A549 (cell line): ENCODE measurements around the gene RNF175. TPM values are rescaled to one million over a fixed set of nuclear protein-coding genes. Genes with fewer than 3 reads are reported as not detected.

ENCODE experiments used
- ATAC-seq, 2 experiments: fragments of 200-7000 bp in 1 of 2; fragments of >200 bp in 1 of 2; cut with Nextera tagmentation in 1 of 2; cut with Tn5 transposase in 1 of 2; 3 replicates each; pipeline versions ENCODE4 v1.8.0 to v1.9.1; 2018 to 2020; ENCODE audit warnings: mild to moderate bottlenecking in 1 of 2, moderate library complexity in 1 of 2
- CTCF ChIA-PET: fragments of 300-600 bp; sonication (Branson Sonifier 250); formaldehyde crosslinking; extraction: SDS; loops from one replicate; lab custom pipeline; 2021; ENCODE audit warnings: antibody characterized with exemption, inconsistent platforms; lab: Yijun Ruan, JAX
- POLR2A ChIA-PET: fragments of 350-600 bp; formaldehyde crosslinking; extraction: SDS; loops from one replicate; lab custom pipeline; 2021; ENCODE audit warnings: antibody characterized with exemption, inconsistent platforms; lab: Yijun Ruan, JAX
- DNase-seq, 2 experiments: peaks; one replicate each; pipeline versions ENCODE4 v3.0.0 to v3.0.0-alpha.2; 2011 to 2016; ENCODE audit warnings: low read depth in 1 of 2, low spot score in 1 of 2
- FAIRE-seq: peaks from 2 replicates; lab custom pipeline; 2011; peaks lifted over from hg19 to GRCh38; lab: Jason Lieb, UNC
- H3K27ac ChIP-seq, 2 experiments: fragments of >200 bp; sonication (Bioruptor Twin); formaldehyde crosslinking; 3 replicates each; pipeline ENCODE4 v1.5.1; 2016 to 2017
- H3K4me1 ChIP-seq: fragments of >200 bp; sonication (Bioruptor Twin); formaldehyde crosslinking; 3 replicates; pipeline ENCODE4 v1.6.1; 2016
- H3K4me2 ChIP-seq: fragments of >200 bp; sonication (Bioruptor Twin); formaldehyde crosslinking; 3 replicates; pipeline ENCODE4 v1.6.1; 2016
- H3K4me3 ChIP-seq: fragments of >200 bp; sonication (Bioruptor Twin); formaldehyde crosslinking; 3 replicates; pipeline ENCODE4 v1.5.1; 2016
- H3K9me3 ChIP-seq: fragments of >200 bp; sonication (Bioruptor Twin); formaldehyde crosslinking; 3 replicates; pipeline ENCODE4 v1.6.1; 2016
- CBX8 ChIP-seq: fragments of 200-600 bp; sonication (generic); IDR thresholded peaks from 2 replicates; pipeline ENCODE4 v1.6.1; 2016
- CEBPB ChIP-seq, 2 experiments: fragments of >200 bp in 1 of 2; sonication (Bioruptor Twin) in 1 of 2; formaldehyde crosslinking in 1 of 2; IDR thresholded peaks; 2 replicates each; pipeline ENCODE4 v1.6.1; 2012 to 2016
- CHD4 ChIP-seq: fragments of 200-600 bp; sonication (generic); IDR thresholded peaks from 2 replicates; pipeline ENCODE4 v1.6.1; 2016; ENCODE audit warnings: antibody characterized with exemption, mild to moderate bottlenecking, borderline replicate concordance
- EHF ChIP-seq: fragments of 250-450 bp; sonication (Bioruptor Pico); IDR thresholded peaks from 2 replicates; pipeline ENCODE4 v1.5.0; 2020; ENCODE audit warnings: mild to moderate bottlenecking
- EP300 ChIP-seq, 2 experiments: fragments of >200 bp; sonication (Bioruptor Twin); formaldehyde crosslinking; IDR thresholded peaks; 2 replicates in 1 of 2; 3 replicates in 1 of 2; pipeline ENCODE4 v1.6.1; 2016 to 2017
- FOSB ChIP-seq: fragments of 250-450 bp; sonication (Bioruptor Pico); IDR thresholded peaks from 2 replicates; pipeline ENCODE4 v1.5.0; 2020; ENCODE audit warnings: mild to moderate bottlenecking, moderate library complexity
- FOSL2 ChIP-seq, 2 experiments: fragments of 450-650 bp in 1 of 2; fragments of >200 bp in 1 of 2; sonication (Bioruptor Twin) in 1 of 2; formaldehyde crosslinking; IDR thresholded peaks; 2 replicates each; pipeline versions ENCODE4 v1.5.0 to v1.6.1; 2016 to 2020; ENCODE audit warnings: mild to moderate bottlenecking in 1 of 2, moderate library complexity in 1 of 2
- FOXS1 ChIP-seq: fragments of 250-450 bp; sonication (Bioruptor Pico); IDR thresholded peaks from 2 replicates; pipeline ENCODE4 v1.5.0; 2020; ENCODE audit warnings: mild to moderate bottlenecking, moderate library complexity
- GATA3 ChIP-seq: IDR thresholded peaks from 2 replicates; pipeline ENCODE4 v1.6.1; 2012; ENCODE audit warnings: borderline replicate concordance
- HDAC2 ChIP-seq: fragments of 200-600 bp; sonication (generic); IDR thresholded peaks from 2 replicates; pipeline ENCODE4 v1.6.1; 2016
- HOXB13 ChIP-seq: fragments of 250-450 bp; sonication (Bioruptor Pico); IDR thresholded peaks from 2 replicates; pipeline ENCODE4 v1.5.0; 2020; ENCODE audit warnings: low read depth, mild to moderate bottlenecking, moderate library complexity
- JUN ChIP-seq, 2 experiments: fragments of >200 bp; sonication (Bioruptor Twin); formaldehyde crosslinking; IDR thresholded peaks; 2 replicates in 1 of 2; 3 replicates in 1 of 2; pipeline ENCODE4 v1.6.1; 2016 to 2017
- KDM1A ChIP-seq: fragments of 200-600 bp; sonication (generic); IDR thresholded peaks from 2 replicates; pipeline ENCODE4 v1.6.1; 2016; ENCODE audit warnings: low read depth, mild to moderate bottlenecking
- MAFK ChIP-seq: fragments of 450-650 bp; IDR thresholded peaks from 2 replicates; pipeline ENCODE4 v1.6.1; 2014; ENCODE audit not compliant: partially characterized antibody
- MAZ ChIP-seq: fragments of 150-350 bp; IDR thresholded peaks from 2 replicates; pipeline ENCODE4 v1.6.1; 2014; ENCODE audit warnings: antibody characterized with exemption, low read depth, low read length, borderline replicate concordance
- MYC ChIP-seq: IDR thresholded peaks from 2 replicates; pipeline ENCODE4 v1.6.1; 2012; ENCODE audit warnings: mild to moderate bottlenecking, inconsistent platforms, low read length, improper control_type of control experiment, borderline replicate concordance
- NR3C1 ChIP-seq: fragments of >200 bp; sonication (Bioruptor Twin); formaldehyde crosslinking; IDR thresholded peaks from 3 replicates; pipeline ENCODE4 v1.6.1; 2017
- PHF8 ChIP-seq: fragments of 200-600 bp; sonication (generic); IDR thresholded peaks from 2 replicates; pipeline ENCODE4 v1.6.1; 2016; ENCODE audit warnings: low read depth, mild to moderate bottlenecking, antibody characterized with exemption, moderate library complexity, borderline replicate concordance
- RCOR1 ChIP-seq: fragments of 150-350 bp; IDR thresholded peaks from 2 replicates; pipeline ENCODE4 v1.6.1; 2014; ENCODE audit warnings: antibody characterized with exemption, low read length, low read depth
- RNF2 ChIP-seq: fragments of 200-600 bp; sonication (generic); IDR thresholded peaks from 2 replicates; pipeline ENCODE4 v1.6.1; 2016; ENCODE audit warnings: low read depth, mild to moderate bottlenecking, antibody characterized with exemption, moderate library complexity, borderline replicate concordance
- SMC3 ChIP-seq: fragments of >200 bp; sonication (Bioruptor Twin); formaldehyde crosslinking; IDR thresholded peaks from 3 replicates; pipeline ENCODE4 v1.6.1; 2018; ENCODE audit warnings: inconsistent platforms
- ZC3H11A ChIP-seq: fragments of 450-650 bp; IDR thresholded peaks from 2 replicates; pipeline ENCODE4 v1.6.1; 2014; ENCODE audit warnings: antibody characterized with exemption, mild to moderate bottlenecking
- ZFP36 ChIP-seq: fragments of 450-650 bp; IDR thresholded peaks from 2 replicates; pipeline ENCODE4 v1.6.1; 2014; ENCODE audit warnings: borderline replicate concordance; ENCODE audit not compliant: partially characterized antibody
- WGBS: methylation state at CpG from one replicate; pipeline ENCODE4 v1.1.6; 2017; ENCODE audit errors: missing lambda C conversion rate; 5-methylcytosine and 5-hydroxymethylcytosine counted together
- polyA plus RNA-seq, 4 experiments: library from polyadenylated mRNA; depleted of rRNA in 3 of 4; stranded (reverse); fragments of >200 nt; fragmentation: RNase III in 1 of 4; extraction: RNeasy Plus Mini Kit Qiagen cat#74134 plus additional on column Dnase treatment in 1 of 4; gene quantifications; 2 replicates in 3 of 4; 3 replicates in 1 of 4; pipeline ENCODE4 v1.2.3, GENCODE V29; 2011 to 2017
- TF ChIP-seq, protein P1 (sequence below): fragments of 450-650 bp; IDR thresholded peaks from 2 replicates; pipeline ENCODE4 v1.6.1; 2014; ENCODE audit warnings: antibody characterized with exemption
- TF ChIP-seq, protein P2 (sequence below): IDR thresholded peaks from 2 replicates; pipeline ENCODE4 v1.6.1; 2012; ENCODE audit warnings: low read depth, borderline replicate concordance
- TF ChIP-seq, protein P3 (sequence below): IDR thresholded peaks from 2 replicates; pipeline ENCODE4 v1.6.1; 2012
- TF ChIP-seq, protein P4 (sequence below): fragments of 250-450 bp; sonication (Bioruptor Pico); IDR thresholded peaks from 2 replicates; pipeline ENCODE4 v1.5.0; 2020; ENCODE audit warnings: low read depth, mild to moderate bottlenecking, moderate library complexity
- TF ChIP-seq, protein P5 (sequence below): fragments of >200 bp; sonication (Bioruptor Twin); formaldehyde crosslinking; IDR thresholded peaks from 3 replicates; pipeline ENCODE4 v1.6.1; 2016
- TF ChIP-seq, protein P6 (sequence below): fragments of 200-600 bp; sonication (generic); IDR thresholded peaks from 2 replicates; pipeline ENCODE4 v1.6.1; 2016; ENCODE audit warnings: antibody characterized with exemption, mild to moderate bottlenecking, moderate library complexity

The RNF175 gene
- polyA plus RNA-seq, 2 of the 4 experiments (the other 2 are of a cell fraction) = not detected

DNA sequence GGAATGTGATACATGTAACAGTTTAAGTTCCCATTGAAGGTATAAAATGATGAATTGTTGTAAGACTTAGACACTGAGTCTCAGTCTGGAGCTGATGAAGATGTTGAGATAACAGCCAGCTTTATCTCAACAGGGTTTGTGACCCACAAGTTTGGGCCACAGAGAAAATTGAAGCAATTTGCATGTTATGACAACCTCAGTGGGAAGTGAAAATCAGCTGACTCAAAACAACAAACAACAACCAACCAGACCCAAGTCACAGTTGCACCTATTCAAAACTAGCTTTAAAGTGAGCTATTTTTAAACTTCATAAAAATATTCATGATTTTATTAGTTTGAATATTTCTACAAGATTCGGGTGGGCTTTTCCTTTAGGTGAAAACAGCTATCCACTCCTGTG lies 21.1 kb upstream of the RNF175 start:
- ChIA-PET CTCF (no interaction called here), POLR2A (no interaction called here)
- no peaks in the 10 kb centered on the region for H3K9me3 ChIP-seq
- no peaks in the 10 kb centered on the region for H3K4me1 ChIP-seq
- no peak for ATAC-seq
- WGBS = 5% methylated on average over 1 of the region's 1 CpG
- no peak overlapping the region for H3K27ac ChIP-seq
- H3K4me2 ChIP-seq = no peak overlapping the region
- H3K4me3 ChIP-seq = no peak overlapping the region
- no peak for DNase-seq
- TF ChIP-seq SMC3 (no peak), FOXS1 (no peak), CEBPB (IDR thresholded peaks at IDR 0.05) (no peak), JUN (IDR thresholded peaks at IDR 0.05) (no peak), HOXB13 (CRISPR knock-in tag) (no peak), EP300 (IDR thresholded peaks at IDR 0.05) (no peak), MAFK (no peak), ZFP36 (no peak), KDM1A (no peak), FOSL2 (IDR thresholded peaks at IDR 0.05) (no peak), FOSL2 (CRISPR knock-in tag; IDR thresholded peaks at IDR 0.05) (no peak), GATA3 (no peak), FOSB (CRISPR knock-in tag) (no peak), HDAC2 (no peak), NR3C1 (no peak)
- TF ChIP-seq, protein P1, sequence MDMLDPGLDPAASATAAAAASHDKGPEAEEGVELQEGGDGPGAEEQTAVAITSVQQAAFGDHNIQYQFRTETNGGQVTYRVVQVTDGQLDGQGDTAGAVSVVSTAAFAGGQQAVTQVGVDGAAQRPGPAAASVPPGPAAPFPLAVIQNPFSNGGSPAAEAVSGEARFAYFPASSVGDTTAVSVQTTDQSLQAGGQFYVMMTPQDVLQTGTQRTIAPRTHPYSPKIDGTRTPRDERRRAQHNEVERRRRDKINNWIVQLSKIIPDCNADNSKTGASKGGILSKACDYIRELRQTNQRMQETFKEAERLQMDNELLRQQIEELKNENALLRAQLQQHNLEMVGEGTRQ = no peak
- TF ChIP-seq, protein P2, sequence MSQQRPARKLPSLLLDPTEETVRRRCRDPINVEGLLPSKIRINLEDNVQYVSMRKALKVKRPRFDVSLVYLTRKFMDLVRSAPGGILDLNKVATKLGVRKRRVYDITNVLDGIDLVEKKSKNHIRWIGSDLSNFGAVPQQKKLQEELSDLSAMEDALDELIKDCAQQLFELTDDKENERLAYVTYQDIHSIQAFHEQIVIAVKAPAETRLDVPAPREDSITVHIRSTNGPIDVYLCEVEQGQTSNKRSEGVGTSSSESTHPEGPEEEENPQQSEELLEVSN = no peak
- TF ChIP-seq, protein P3, sequence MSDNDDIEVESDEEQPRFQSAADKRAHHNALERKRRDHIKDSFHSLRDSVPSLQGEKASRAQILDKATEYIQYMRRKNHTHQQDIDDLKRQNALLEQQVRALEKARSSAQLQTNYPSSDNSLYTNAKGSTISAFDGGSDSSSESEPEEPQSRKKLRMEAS = no peak
- TF ChIP-seq, protein P4, sequence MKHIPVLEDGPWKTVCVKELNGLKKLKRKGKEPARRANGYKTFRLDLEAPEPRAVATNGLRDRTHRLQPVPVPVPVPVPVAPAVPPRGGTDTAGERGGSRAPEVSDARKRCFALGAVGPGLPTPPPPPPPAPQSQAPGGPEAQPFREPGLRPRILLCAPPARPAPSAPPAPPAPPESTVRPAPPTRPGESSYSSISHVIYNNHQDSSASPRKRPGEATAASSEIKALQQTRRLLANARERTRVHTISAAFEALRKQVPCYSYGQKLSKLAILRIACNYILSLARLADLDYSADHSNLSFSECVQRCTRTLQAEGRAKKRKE = no peak
- FAIRE-seq = no peak

DNA sequence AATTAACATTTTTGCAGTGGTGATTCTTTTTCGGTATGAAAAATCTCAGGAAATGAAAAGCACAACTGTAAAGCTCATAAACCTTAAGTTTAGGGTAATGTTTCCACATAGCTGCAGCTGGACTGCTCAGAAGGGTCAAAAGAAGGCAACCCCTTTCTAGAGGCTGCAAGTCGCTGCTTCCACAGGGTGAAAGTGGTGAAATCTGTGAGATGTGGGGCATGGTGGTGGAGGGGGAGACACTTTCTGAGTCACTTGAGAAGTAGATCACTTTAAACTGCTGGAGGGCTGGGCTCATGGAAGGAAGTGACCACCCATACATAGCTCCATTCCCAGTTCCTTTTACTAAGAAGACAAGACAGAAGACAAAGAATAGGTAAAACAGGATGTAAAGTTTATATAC lies 20.4 kb upstream of the RNF175 start:
- POLR2A ChIA-PET = no interaction called here
- CTCF ChIA-PET = no interaction called here
- Histone ChIP-seq H3K9me3 (no peaks in the 10 kb centered on the region), H3K27ac (no peak overlapping the region), H3K4me3 (no peak overlapping the region), H3K4me2 (no peak overlapping the region), H3K4me1 (no peaks in the 10 kb centered on the region)
- no peak for DNase-seq
- FAIRE-seq = no peak
- WGBS = 0% methylated on average over 2 of the region's 2 CpGs
- ATAC-seq = no peak
- TF ChIP-seq KDM1A (no peak), RNF2 (no peak), HOXB13 (CRISPR knock-in tag) (no peak), CHD4 (no peak), ZC3H11A (no peak), EHF (CRISPR knock-in tag) (no peak), MAZ (no peak), RCOR1 (no peak), PHF8 (no peak), ZFP36 (no peak), HDAC2 (no peak), EP300 (IDR thresholded peaks at IDR 0.05) (no peak), MYC (no peak), CBX8 (no peak)
- TF ChIP-seq, protein P5, sequence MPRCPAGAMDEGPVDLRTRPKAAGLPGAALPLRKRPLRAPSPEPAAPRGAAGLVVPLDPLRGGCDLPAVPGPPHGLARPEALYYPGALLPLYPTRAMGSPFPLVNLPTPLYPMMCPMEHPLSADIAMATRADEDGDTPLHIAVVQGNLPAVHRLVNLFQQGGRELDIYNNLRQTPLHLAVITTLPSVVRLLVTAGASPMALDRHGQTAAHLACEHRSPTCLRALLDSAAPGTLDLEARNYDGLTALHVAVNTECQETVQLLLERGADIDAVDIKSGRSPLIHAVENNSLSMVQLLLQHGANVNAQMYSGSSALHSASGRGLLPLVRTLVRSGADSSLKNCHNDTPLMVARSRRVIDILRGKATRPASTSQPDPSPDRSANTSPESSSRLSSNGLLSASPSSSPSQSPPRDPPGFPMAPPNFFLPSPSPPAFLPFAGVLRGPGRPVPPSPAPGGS = no peak
- TF ChIP-seq, protein P2 = no peak
- TF ChIP-seq, protein P6, sequence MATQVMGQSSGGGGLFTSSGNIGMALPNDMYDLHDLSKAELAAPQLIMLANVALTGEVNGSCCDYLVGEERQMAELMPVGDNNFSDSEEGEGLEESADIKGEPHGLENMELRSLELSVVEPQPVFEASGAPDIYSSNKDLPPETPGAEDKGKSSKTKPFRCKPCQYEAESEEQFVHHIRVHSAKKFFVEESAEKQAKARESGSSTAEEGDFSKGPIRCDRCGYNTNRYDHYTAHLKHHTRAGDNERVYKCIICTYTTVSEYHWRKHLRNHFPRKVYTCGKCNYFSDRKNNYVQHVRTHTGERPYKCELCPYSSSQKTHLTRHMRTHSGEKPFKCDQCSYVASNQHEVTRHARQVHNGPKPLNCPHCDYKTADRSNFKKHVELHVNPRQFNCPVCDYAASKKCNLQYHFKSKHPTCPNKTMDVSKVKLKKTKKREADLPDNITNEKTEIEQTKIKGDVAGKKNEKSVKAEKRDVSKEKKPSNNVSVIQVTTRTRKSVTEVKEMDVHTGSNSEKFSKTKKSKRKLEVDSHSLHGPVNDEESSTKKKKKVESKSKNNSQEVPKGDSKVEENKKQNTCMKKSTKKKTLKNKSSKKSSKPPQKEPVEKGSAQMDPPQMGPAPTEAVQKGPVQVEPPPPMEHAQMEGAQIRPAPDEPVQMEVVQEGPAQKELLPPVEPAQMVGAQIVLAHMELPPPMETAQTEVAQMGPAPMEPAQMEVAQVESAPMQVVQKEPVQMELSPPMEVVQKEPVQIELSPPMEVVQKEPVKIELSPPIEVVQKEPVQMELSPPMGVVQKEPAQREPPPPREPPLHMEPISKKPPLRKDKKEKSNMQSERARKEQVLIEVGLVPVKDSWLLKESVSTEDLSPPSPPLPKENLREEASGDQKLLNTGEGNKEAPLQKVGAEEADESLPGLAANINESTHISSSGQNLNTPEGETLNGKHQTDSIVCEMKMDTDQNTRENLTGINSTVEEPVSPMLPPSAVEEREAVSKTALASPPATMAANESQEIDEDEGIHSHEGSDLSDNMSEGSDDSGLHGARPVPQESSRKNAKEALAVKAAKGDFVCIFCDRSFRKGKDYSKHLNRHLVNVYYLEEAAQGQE = no peak
